Measurements from ENCODE around the gene POLR3A. TPM values are rescaled to one million over a fixed set of nuclear protein-coding genes. Genes with fewer than 3 reads are reported as not detected.

Gene POLR3A
- total RNA-seq, 2 donors from 2014 or later: 28.2 to 28.6 TPM

DNA sequence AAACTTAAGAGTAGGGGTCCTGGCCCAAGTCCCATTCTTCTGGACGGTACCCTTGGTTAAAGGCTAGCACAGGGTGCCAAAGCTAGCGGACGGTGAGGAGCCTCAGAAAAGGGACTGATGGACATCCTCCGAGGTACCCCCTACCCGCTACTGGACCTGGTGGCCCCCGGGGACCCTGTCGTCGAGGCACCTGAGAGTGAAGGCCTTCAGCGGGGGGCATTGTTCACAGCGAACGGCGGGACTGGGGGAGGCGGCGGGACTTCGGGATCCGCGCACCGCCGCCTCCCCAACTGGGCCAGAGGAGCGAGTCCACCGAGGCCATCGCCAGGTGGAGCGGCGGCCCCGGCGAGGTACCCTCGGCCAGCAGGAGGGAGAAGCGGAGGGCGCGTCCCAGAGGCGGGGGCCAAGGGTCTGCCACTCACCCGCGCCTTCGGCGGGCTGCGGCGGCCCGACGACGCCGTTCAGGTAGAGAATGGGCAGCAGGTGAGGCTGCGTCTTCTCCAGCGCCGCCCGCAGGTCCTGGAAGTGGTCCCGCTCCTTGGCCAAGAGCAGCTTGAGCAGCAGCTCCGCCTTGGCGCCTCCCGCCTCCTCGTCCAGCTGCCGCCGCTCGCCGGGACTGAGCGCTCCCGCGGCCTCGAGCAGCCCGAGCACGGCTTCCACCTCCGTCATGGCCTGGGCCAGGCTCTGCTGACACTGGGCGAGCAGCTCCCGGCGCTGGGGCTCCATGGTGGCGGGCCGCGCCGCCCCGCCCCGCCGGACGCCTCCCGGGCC is 103.3 kb downstream of the POLR3A start:
- WGBS, 2 experiments (ENCODE audit: insufficient coverage in 1 of 2, insufficient read length in 1 of 2): 2 to 8% methylated on average over 14 to 73 of the region's 73 CpGs
- Mint-ChIP-seq H3K27ac (peak overlapping the region; percentile 40), H3K36me3 (ENCODE audit: low read depth) (peaks cover 6% of the 10 kb centered on the region), H3K9me3 (no peaks in the 10 kb centered on the region), H3K4me1 (peaks cover 31% of the 10 kb centered on the region), H3K4me3 (peak overlapping the region; percentile 75), H3K27me3 (ENCODE audit: insufficient read depth) (peaks cover 9% of the 10 kb centered on the region)
- Histone ChIP-seq H3K9me3 (ENCODE audit: control insufficient read depth, low read length) (no peaks in the 10 kb centered on the region), H3K36me3 (ENCODE audit: control insufficient read depth, insufficient read depth, low read length) (peaks cover 4% of the 10 kb centered on the region), H3K9ac (ENCODE audit: extremely low read depth, low read length, poor library complexity, severe bottlenecking) (peak overlapping the region; percentile 38), H3K27ac (ENCODE audit: low read depth, low read length) (no peak overlapping the region), H3K27me3 (ENCODE audit: control insufficient read depth, insufficient read depth, low read length, poor library complexity, severe bottlenecking) (peaks cover 10% of the 10 kb centered on the region), H3K4me1 (ENCODE audit: control insufficient read depth, insufficient read depth, low read length) (peaks cover 9% of the 10 kb centered on the region), H3K4me3 (ENCODE audit: low read length) (peak overlapping the region; percentile 82)
- peak; percentile 46 for TF ChIP-seq CTCF (conservative IDR thresholded peaks at IDR 0.05)
- DNase-seq: peak; percentile 87

DNA sequence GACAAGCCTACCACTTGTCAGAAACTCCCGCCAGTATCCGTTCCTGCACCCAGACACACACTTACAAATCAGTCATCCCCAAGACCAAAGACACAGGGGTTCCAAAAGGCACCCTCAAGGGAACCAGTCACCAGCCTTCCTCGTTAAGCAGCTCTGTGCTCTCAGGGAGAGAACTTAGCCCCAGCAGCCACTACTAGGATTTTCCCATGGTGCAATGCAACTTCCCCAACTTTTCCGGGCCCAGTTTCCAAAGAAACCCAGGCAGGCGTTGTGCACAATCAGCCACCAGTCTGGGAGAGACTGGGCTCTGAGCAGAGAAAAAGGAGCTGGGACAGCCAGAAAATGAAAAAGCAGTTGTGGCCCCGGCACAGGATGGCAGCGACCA is 103.9 kb downstream of the POLR3A start:
- H3K9me3 Mint-ChIP-seq: no peaks in the 10 kb centered on the region
- H3K27me3 ChIP-seq (ENCODE audit: control insufficient read depth, insufficient read depth, low read length, poor library complexity, severe bottlenecking): peaks cover 10% of the 10 kb centered on the region
- 38 to 53% methylated on average over 4 to 7 of the region's 7 CpGs for WGBS, 2 experiments (ENCODE audit: insufficient coverage in 1 of 2, insufficient read length in 1 of 2)
- H3K4me1 ChIP-seq (ENCODE audit: control insufficient read depth, insufficient read depth, low read length): peaks cover 9% of the 10 kb centered on the region
- H3K27ac ChIP-seq (ENCODE audit: low read depth, low read length): no peak overlapping the region
- H3K4me1 Mint-ChIP-seq: peaks cover 31% of the 10 kb centered on the region
- no peak for DNase-seq
- H3K4me3 ChIP-seq (ENCODE audit: low read length): peak overlapping the region; percentile 82
- H3K36me3 Mint-ChIP-seq (ENCODE audit: low read depth): peaks cover 6% of the 10 kb centered on the region
- no peak for TF ChIP-seq CTCF (conservative IDR thresholded peaks at IDR 0.05)
- H3K27ac Mint-ChIP-seq: peak overlapping the region; percentile 40
- H3K36me3 ChIP-seq (ENCODE audit: control insufficient read depth, insufficient read depth, low read length): peaks cover 4% of the 10 kb centered on the region
- no peaks in the 10 kb centered on the region for H3K9me3 ChIP-seq (ENCODE audit: control insufficient read depth, low read length)
- peaks cover 9% of the 10 kb centered on the region for H3K27me3 Mint-ChIP-seq (ENCODE audit: insufficient read depth)
- peak overlapping the region; percentile 75 for H3K4me3 Mint-ChIP-seq
- peak overlapping the region; percentile 38 for H3K9ac ChIP-seq (ENCODE audit: extremely low read depth, low read length, poor library complexity, severe bottlenecking)

DNA sequence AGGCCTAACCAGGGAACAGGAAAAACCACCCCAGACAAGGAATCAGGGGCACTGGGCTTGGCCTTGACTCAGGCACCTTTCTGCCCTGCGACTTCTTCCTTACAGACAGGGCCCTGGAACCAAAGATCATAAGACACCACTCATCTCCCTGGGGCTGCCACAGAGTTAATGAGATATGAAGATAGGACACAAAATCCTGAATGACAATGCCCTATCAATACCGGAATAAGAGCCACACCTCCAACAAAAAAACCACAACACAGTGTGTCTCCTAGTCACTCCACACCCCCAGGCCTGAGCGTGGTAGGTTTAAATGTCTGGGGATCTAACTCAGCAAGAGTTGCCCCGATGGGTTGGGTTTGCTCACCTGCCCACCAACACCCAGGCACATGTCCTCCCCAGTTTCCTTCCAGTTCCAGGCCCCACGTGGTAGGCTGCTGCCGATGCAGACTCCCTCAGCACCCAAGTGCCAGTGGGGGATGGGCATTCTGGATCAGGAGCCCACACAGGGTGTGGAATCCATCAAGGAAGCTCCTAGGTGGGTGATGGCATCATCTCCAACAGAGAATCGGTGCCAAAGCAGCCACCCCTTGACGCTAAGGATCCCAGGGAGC is 106.6 kb downstream of the POLR3A start:
- Histone ChIP-seq H3K27me3 (ENCODE audit: control insufficient read depth, insufficient read depth, low read length, poor library complexity, severe bottlenecking) (peaks cover 2% of the 10 kb centered on the region), H3K36me3 (ENCODE audit: control insufficient read depth, insufficient read depth, low read length) (peaks cover 8% of the 10 kb centered on the region), H3K9me3 (ENCODE audit: control insufficient read depth, low read length) (no peaks in the 10 kb centered on the region), H3K9ac (ENCODE audit: extremely low read depth, low read length, poor library complexity, severe bottlenecking) (no peak overlapping the region), H3K4me3 (ENCODE audit: low read length) (no peak overlapping the region), H3K27ac (ENCODE audit: low read depth, low read length) (no peak overlapping the region), H3K4me1 (ENCODE audit: control insufficient read depth, insufficient read depth, low read length) (peaks cover 9% of the 10 kb centered on the region)
- no peak for TF ChIP-seq CTCF (conservative IDR thresholded peaks at IDR 0.05)
- no peaks in the 10 kb centered on the region for H3K9me3 Mint-ChIP-seq
- DNase-seq: no peak
- peaks cover 38% of the 10 kb centered on the region for H3K4me1 Mint-ChIP-seq
- H3K27ac Mint-ChIP-seq: peak overlapping the region; percentile 48
- H3K27me3 Mint-ChIP-seq (ENCODE audit: insufficient read depth): peaks cover under 1% of the 10 kb centered on the region
- 86 to 92% methylated on average over 4 to 8 of the region's 8 CpGs for WGBS, 2 experiments (ENCODE audit: insufficient coverage in 1 of 2, insufficient read length in 1 of 2)
- no peak overlapping the region for H3K4me3 Mint-ChIP-seq
- H3K36me3 Mint-ChIP-seq (ENCODE audit: low read depth): peaks cover 15% of the 10 kb centered on the region
